ENCODE measurements around the gene OMG.

Gene OMG

DNA sequence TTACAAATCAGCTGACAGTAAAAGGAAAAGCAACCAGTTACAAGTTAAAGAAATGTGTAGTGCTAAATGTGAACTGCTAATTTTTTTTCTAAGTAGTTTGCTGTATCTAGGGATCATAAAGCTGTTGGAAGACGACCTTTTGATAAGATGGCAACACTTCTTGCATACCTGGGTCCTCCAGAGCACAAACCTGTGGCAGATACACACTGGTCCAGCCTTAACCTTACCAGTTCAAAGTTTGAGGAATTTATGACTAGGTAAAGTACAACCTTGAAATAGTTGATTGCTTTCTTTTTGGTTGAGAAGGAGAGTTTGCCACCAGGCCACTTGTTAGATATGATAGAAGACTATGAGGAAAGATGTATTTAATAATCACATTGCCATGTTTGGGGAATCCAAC lies 35.4 kb downstream of the OMG start:
- DNase-seq, result no peak

DNA sequence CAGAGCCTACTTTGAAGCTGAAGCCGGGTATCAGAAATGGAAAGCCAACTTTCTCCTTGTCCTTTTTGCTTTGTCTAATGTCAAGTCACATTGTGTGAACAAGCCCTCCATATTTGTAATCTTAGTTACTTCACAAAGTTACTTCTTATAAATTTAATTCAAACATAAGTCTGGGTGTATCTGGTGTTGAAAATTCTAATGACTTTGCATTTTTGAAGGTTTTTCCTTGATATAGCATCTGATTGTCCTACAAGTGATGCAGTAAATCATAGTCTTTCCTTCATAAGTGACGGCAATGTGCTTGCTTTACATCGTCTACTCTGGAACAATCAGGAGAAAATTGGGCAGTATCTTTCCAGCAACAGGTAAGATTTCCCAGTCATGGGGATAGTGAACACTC lies 36.9 kb downstream of the OMG start:
- no peak for DNase-seq

- no peak for DNase-seq
These were observed 40.1 kb downstream of the OMG start for GRCh38 chr17:31256936-31257335.

DNA sequence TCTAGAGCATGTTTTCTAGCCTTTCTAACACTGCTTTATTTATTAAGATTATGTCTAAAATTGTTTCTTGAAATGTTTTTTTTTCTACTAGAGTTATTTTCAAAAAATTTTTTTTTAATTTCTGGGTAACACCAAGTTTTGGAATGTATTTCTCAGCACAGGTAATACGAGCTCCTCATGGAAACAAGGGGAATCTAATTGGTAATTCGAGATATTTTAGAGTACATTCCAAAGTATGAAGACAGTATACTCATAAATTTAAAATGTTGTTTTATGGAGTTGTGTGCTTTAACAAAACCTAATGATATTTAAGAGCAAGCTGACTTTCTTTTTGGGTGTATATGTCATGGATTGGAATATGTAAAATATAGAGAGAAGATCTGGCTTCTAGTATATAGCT lies 42.4 kb downstream of the OMG start:
- DNase-seq, result no peak

DNA sequence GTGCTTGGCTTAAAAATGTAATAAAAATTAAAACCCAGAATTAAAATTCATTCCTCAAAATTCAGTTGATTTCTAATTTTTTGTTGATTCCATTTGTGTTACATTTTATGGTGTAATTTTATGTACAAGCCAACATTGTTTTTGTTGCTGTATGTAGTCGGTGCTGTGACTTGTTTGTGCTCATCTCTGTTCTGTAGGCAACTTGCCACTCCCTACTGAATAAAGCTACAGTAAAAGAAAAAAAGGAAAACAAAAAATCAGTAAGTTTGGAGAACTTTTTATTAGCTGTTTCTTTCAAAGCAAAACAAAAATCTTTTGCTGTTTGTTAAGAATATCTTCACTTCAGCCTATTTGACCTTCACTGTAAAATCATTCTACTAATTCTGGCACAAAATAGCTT lies 44.3 kb downstream of the OMG start:
- no peak for DNase-seq

DNA sequence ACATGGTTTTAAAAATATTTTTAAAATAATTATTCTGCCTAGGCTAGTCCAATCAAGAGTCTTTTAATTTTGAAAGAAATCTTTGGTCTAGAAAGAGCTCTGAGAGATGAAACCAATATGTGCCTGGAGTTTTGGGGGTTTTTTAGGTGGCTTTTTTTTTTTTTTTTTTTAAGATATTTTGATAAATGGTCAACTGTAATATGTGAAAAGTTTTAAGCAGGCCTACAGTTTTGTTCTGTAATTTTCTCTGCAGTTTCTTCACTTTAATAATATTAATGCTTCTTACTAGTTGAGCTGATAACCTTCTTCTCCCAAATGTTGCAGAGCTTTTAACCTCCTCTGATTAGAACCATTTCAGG lies 45.1 kb downstream of the OMG start:
- no peak for DNase-seq

- DNase-seq, result no peak
These were observed 45.7 kb downstream of the OMG start for GRCh38 chr17:31251105-31251969.

- DNase-seq, result no peak
These were observed 46.8 kb downstream of the OMG start for GRCh38 chr17:31250229-31250628.

DNA sequence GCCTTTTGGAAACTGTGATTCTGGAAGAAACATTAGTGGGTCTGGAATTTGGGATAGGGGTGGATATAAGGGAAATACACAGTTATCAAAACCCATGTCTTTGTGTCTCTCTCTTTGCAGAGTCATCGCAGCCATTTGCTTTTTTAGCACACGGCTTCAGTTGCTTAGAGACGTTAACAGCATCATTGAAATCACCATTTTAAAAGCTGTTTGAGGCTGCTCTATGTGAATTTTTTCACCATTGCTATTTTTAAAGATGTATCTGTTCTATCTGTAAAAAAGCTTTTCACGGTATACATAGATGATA lies 47.3 kb downstream of the OMG start:
- DNase-seq, result no peak

GRCh38 chr17:31248986-31249834 lies 47.8 kb downstream of the OMG start:
- DNase-seq, result no peak
